ENCODE data around the gene IZUMO1.

Gene IZUMO1

DNA sequence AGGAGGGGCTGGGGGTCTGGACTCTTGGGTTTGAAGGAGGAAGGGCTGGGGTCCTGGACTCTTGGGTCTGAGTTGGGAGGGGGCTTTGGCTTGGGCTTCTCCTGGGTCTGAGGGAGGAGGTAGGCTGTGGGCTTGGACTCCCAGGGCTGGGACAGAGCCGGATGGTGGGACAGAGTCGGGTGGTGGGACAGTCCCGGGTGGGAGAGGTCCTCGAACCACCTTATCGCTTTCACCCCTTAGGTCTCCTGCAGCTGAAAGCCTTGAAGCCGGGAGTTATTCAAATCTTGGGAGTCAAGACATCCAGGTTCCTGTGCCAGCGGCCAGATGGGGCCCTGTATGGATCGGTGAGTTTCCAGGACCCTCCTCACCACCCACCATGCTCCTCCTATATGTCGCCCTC, 10.0 kb upstream of the IZUMO1 start:
- DNase-seq = no peak

DNA sequence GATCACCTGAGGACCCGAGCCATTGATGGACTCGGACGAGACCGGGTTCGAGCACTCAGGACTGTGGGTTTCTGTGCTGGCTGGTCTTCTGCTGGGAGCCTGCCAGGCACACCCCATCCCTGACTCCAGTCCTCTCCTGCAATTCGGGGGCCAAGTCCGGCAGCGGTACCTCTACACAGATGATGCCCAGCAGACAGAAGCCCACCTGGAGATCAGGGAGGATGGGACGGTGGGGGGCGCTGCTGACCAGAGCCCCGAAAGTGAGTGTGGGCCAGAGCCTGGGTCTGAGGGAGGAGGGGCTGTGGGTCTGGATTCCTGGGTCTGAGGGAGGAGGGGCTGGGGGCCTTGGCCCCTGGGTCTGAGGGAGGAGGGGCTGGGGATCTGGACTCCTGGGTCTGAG, 9.5 kb upstream of the IZUMO1 start:
- DNase-seq = no peak

DNA sequence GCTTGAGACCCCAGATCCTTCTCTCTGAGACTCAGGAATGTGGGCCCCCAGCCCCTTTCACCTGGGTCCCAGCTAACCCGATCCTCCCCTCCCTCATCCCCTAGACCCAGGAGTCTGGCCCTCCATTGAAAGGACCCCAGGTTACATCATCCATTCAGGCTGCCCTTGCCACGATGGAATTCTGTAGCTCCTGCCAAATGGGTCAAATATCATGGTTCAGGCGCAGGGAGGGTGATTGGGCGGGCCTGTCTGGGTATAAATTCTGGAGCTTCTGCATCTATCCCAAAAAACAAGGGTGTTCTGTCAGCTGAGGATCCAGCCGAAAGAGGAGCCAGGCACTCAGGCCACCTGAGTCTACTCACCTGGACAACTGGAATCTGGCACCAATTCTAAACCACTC, 9.1 kb upstream of the IZUMO1 start:
- DNase-seq = no peak

DNA sequence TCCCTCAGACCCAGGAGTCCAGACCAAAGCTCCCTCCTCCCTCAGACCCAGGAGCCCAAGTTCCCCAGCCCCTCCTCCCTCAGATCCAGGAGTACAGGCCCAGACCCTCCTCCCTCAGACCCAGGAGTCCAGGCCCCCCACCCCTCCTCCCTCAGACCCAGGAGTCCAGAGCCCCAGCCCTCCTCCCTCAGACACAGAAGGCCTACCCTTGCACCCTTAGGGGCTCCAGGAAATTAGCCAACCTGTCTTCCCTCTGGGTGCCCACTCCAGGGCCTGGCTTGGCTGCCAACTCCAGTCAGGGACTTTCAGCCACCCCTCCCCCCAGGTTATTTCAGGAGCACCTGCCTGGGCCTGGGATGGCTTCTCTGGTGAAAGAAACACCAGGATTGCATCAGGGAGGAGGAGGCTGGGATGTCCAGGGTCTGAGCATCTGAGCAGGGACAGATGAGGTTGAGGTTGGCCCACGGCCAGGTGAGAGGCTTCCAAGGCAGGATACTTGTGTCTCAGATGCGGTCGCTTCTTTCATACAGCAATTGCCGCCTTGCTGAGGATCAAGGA, 8.5 kb upstream of the IZUMO1 start, which contains the start of gene FGF21:
Gene FGF21 (plus strand): TSS at position 441 of the 558 bp plus-strand sequence. CDS start 713 bp downstream, outside the sequence.
- no peak for DNase-seq

DNA sequence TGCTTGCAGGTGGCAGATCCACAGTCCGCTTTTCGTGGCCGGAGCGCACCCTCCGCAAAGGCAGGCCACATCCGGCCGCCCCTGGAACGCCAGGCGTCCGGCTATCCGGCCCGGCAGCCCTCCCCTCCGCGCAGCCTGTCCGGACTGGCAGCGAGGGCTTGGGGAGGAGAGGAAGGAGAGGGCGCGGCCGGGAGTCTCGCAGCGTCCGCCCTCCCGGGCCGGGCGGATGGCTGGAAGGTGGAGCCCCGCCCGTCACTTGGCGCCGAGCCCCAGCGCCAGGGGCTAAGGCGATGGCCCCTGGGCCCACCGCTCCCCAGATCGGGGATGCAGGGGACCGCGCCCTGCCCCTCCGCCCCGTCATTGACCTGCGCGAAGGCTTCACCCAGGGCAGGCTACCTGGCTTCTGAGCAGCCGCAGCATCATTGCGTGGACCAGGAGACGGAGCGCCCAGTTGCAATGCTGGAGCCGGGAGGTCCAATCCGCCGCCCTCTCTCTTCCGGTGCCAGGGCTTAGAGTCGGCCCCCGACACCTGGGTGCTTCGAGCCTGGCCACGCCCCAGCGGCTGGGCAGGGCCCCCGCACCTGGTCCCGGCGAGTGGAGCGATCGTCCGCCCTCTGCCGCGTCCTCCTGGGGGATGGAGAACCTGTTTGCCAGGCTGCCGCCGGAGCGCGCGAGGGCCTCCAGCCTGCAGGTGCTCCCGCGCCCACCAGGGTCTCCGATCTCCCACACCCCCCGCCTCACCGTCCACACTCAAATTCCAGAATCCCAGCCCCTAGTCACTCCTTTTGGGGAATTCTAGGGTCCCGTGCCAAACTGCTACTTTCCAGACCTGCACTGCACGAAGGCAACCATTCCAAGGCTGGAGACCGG, 6.0 kb upstream of the IZUMO1 start, which contains the start of gene FUT1:
Gene FUT1 (minus strand): TSS at position 146 of the 870 bp plus-strand sequence. CDS start 1,360 bp downstream, outside the sequence.
- DNase-seq = peak; percentile 31

DNA sequence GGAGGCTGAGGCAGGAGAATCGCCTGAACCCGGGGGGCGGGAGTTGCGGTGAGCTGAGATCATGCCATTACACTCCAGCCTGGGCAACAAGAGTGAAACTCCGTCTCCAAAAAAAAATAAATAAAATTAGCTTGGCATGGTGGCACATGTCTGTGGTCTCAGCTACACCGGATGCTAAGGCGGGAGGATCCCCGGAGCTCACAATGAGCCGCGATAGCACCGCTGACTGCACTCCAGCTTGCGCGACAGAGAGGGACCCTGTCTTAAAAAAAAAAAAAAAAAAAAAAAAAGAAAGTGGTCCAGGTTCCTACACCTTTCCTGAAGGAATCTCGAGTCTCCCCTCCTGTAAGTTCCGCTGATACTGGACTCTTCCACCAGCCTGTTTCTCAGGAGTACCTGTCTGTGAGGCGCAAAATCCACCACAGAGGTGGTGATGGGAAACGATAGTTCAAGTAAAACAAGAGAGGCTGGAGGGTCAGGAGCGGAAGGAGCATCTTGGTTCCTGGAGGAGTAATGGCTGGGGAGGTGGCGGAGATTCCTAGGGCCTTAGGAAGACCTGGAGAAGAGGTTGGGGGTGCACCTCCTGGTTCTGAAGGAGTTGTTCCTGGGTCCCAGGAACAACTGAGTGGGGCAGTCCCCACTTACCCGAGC, 5.3 kb upstream of the IZUMO1 start:
- DNase-seq = no peak

DNA sequence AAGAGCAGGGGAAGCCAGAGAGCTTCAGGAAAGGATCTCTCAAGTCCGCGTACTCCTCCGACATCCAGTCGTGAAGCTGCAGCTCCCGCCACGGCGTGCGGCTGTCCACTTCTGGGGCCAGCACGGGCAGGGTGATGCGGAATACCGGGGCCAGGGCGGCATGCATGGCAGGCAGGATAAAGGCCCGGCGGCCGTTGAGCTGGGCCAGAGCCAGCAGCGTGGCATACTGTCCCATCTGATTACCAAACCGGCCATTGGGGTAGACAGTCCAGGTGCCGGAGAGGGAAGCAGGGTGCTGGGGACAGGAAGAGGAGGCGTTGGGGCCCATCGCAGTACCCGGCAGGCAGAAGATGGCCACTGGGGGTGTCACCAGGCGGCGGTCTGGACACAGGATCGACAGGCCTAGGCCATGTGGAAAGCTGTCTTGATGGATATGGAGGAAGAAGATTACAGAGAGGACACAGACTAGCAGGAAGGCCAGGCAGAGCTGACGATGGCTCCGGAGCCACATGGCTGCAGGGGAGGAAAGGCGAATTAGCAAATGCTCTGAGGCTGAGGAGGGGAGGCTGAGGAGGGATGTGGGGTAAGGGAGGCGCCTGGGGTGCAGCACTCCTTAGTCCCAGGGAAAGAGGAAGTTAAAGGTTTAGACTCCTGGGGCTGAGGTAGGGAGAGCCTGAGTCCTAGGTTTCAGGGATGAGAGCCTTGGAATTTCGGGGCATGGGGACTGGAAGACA, 4.2 kb upstream of the IZUMO1 start:
- no peak for DNase-seq

DNA sequence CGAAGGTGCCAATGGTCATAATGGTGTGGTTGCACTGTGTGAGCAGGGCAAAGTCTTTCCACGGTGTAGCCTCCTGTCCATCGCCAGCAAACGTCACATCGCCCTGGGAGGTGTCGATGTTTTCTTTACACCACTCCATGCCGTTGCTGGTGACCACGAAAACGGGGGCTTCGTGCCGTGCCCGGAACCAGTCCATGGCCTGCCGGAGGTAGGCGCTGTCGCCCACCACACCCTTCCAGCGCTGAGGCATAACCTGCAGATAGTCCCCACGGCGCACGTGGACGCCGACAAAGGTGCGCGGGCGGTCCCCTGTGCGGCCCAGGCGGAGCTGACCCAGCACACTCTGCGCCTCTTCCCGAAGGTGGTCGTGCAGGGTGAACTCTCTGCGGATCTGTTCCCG, 3.6 kb upstream of the IZUMO1 start:
- DNase-seq = no peak

DNA sequence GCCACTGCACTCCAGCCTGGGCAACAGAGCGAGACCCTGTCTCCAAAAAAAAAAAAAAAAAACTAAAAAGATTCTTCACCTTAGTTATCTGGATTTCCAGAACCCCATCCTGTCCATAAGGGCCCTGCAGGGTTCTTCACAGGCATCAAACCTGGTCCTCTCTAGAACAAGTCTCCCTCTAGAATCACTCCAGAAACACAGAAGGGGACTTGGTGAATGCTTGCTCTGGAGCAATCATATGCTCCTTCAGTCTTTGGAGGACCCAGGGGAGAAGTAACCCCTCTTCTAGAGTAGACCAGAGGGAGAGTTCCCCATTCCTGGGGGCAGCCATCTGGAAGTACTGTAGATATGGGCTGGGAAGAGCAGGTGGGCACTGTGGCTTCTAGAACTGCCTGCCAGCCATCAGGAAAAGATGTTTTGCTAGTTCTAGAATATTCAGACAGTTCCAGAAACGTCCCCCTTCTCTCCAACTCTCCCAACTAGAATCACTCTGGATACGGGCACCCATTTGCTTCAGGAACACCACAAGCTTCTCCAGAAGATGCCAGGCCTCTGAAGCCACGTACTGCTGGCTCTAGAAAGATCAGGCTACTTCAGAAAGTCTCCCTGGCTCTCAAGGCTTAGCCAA, 3.0 kb upstream of the IZUMO1 start:
- DNase-seq = no peak

DNA sequence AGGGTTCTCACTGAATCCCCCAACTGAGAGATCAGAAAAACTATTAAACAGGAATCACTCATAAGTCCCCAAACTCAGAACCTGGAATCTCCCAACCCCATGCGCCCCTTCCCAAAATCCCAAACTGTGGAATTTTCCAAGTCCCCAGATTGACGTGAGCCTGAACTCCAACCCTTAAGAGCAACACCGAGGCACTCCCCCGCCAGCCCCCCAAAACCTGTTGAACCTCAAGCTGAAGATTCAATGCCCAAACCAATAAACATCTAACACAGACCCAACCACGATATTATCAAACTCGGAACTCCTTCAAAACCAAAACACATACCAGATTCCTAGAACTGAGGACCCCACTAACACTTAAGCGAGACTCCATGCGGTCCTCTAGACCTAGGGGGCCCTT, 599 bp downstream of the IZUMO1 start:
- DNase-seq = no peak

DNA sequence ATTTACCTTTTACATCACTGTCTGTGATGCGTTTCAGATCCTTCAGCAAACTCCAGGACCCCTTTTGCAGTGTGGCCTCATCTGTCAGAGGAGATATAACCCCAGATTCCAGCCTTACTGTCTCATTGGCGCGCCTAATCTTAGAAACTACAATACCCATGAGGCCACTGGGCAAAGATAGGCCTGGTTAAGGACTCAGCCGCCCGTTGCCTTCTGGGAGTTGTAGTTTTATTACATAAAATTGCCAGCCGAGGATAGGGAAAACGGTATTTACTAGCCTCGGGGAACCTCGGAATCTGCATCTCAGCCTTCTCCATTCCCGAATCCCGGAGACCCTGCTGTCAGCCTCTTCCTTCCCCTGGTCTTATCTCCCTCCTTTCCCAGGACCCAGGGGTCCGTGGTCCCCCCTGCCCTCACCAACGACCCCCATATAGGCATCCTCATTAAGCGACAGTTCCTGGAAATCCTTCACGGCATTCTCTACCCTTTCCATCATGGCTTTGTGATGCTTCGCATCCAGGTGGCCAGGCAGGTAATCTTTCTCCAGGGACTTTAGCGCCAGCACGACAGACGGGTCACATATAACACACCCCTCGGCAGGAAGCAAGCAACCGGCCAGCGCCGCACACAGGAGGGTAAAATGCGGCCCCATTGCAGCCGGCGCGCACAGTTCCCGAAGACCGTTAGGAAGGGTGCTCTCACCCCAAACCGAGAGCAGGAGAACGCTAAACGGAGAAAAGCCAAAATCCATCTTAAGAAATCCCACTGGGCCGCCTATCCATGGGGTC, 1.3 kb downstream of the IZUMO1 start:
- peak; percentile 51 for DNase-seq

DNA sequence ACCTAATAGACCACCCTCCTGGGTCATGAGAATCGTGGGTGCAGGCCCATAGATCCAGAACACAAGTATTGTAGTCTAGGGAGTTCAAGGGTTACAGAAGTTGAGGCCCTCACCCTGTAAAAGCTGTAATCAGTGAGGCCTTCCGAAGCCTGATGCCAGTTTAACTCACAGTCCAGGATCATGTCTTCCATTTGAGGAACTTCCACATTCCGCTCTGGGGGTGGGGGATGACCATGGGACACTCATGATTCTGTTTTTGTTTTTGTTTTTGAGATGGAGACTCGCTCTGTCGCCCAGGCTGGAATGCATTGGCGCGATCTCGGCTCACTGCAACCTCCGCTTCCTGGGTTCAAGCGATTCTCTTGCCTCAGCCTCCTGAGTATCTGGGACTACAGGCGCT, 4.6 kb downstream of the IZUMO1 start:
- DNase-seq = no peak

DNA sequence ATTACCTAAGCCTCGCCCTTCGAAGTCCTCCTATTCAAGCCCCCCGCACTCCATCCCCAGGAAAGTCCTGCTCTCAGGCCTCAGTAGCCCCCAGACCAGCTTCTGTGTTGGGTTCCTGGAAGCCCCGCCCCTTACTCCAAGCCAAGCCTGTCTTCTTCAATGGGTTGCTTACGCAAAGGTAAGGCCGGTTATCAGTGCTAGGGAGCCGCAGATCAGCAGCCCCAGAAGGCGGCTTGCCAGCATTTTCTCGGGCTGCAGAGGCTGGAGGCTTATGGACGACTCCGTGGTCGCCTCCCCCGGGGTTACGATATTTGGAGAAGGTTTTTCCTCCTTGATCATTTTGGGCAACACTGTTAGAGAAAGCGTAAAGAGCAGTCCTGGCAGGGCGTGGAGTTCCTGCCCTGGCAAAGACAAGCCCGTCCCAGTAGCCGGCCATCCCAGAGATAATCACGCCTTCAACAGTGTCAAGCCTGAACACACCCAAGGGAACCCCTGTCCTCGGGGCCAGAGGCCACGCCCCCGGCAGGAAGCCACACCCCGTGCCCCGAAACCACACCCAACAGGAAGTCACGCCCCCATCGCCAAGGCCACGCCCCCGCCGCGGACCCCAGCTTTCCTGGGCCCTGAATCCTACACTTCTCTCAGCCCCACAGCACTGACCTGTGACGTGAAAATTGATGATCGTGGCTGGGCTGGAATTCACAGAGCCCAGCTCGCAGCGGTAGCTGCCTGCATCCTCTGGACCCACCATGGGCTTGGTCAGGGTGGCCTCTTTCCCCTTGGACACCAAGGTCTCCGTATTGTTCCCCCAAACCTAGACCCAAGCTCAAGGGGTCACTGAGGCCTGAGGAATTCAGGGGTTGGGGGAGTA, 5.3 kb downstream of the IZUMO1 start:
- no peak for DNase-seq

DNA sequence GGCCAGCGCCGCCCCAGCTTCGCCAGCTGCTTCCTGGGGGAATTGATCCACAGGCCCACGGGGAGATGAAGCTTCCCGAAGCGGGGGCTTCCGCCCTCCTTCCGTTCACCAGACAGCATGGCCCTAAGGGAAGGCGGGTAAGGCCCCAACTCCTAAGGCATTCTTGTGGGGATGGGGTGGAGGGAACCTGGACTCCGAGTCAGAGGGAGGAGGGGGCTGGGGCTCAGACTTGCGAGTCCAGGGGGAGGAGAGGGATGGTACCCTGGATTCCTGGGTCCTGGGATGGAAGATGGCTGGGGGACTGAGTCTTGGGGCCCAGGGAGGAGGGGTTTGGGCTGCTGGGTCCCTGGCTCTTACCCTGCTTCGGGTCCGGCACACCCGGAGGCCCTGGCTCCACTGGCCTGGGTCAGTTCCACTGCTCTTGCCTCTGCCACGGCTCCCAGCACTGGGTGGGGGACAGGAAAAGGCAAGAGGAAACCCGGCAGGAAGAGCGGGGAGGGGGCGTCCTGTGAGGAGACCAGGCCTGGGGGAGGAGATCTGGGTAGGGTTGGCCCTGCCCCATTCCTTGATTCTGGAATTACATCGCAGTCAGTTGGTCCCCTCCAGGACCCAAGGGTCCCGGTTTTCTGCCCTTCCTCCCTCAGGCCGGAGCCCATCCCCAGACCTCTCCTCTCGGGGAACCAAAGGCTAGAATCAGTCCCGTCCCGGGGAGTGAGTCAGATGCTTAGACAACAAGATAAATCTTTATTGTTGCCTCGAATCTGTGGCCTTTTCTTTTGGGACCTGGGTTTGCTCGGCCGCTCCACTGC, 6.3 kb downstream of the IZUMO1 start, which contains the start of gene RASIP1:
Gene RASIP1 (minus strand): TSS at position 447 of the 809 bp plus-strand sequence. CDS start 328 bp downstream, at position 119.
- DNase-seq = no peak

DNA sequence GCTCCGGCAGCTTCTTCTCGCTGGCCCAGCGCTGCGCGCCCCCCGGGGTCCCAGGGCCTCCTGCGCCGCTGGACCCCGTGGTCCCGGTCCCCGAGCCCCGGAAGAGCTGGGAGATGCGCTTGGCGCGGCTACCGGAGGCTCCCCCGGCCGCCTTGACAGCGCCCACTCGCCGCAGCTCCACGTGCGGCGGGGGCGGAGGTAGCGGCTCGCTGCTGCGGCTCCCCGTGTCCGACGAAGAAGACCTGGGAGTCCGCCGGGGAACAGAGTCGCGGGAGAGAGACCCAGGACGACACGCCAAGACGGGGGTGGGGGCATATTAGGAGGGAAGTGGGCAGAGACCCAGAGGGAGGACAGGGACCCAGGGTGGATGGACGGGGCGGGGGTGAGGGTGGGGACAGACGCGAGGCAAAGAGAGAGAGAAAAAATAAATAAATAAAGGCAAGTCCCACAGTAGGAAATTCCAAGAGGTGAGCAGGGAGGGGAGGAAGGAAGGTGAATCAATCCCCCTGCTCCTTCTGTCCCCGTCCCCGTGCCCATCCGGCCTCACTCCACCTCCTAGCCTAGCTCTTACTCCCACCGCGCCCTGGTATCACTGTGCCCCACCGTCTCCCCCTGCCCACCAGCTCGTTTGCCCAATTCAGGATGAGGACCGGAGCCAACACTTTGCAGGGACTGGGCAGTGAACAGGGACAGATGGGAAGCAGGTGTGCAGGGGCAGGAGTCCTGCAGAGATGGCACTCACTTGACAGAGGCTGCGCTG, 7.1 kb downstream of the IZUMO1 start:
- DNase-seq = no peak

DNA sequence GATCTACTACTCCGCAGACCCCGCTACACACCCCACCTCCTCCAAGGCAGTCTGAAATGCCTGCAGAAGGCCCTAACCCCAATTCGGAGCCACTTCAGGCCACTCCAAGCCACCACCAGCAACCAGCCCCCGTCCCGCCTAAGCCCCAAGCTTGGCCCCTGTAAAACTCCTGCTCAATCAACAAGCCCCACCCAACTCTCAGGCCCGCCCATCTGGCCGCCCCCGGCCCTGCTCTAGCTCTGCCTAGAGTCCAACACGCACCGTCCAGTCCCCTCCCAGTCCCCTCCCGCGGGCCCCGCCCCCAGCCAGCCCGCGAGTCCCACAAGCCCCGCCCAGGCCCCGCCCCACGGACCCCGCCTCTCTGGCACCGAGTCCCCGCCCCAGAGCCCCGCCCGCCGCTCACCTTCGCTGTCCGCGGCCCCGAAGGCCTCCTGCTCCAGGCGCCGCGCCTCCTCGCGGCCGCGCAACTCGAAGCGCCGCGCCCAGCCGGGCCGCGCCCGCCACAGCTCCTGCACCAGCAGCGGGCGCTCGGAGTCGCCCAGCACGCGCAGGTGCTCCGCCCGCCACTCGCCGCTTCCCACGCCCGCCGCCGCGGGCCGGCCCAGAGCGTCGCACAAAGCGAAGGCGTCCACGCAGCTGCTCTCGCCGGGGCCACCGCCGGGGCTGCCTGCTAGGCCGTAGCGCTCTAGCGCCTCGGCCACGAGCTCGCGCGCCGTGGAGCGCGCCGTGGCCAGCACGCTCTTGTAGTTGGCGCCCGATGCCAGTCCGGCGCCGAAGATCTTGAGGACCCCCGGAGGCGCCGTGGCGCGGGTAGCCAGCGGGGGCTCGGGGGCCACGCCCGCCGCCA, 7.9 kb downstream of the IZUMO1 start:
- DNase-seq = peak; percentile 91

DNA sequence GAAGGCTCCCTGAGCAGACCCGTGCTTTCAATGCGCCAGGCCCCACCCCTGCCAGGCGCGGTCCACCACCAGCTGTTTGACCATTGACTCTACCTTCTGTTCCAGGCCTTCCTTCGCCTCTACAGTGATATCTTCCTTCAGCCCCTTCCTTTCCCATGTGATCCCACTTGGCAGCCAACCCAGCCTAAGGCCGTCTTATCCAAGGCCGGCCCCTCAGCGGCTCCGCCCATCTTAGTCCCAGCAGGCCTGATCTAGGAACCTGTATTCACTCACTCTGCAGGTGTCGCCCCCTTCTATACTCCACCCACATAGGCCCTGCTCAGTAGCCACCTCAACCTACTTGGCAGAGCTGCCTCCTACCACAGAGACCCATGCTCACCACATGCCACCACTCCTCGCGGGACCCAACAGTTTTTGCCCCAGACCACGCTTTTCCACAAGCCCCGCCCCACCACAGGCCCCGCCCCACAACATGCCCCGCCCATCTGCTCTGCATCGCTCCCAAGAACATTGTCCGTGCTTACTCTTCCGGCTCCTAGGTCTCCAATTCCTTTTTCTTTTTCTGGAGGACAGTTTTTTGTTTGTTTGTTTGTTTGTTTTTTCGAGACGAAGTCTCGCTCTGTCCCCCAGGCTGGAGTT, 9.2 kb downstream of the IZUMO1 start:
- DNase-seq = no peak

Measured in activated naive CD4-positive, alpha-beta T cell treated with Interleukin-2 at 50 U/mL for 16 hours (primary cell).